Brain pericyte (primary cell): ENCODE measurements around the gene INPP5F.
A peak's percentile ranks its signal among the peaks of the same experiment; 100 is the strongest.
"Not testable (repeated sequence)": the region's sequence is repeated elsewhere in the genome, so short reads cannot be mapped to it uniquely, and the experiment has no call there.

Experiments used
- DNase-seq: peaks from one replicate; pipeline ENCODE4 v3.0.0-alpha.2; 2012; ENCODE audit warnings: low read depth, low spot score

Gene INPP5F

GRCh38 chr10:119863951-119864565 is 138.2 kb downstream of the INPP5F start:
- DNase-seq, result no peak

GRCh38 chr10:119865699-119866240 is 139.9 kb downstream of the INPP5F start:
- no peak for DNase-seq

- DNase-seq, result no peak
Measured at GRCh38 chr10:119867317-119867716, 141.5 kb downstream of the INPP5F start.

- not testable (repeated sequence) for DNase-seq
Measured at GRCh38 chr10:119869398-119869797, 143.5 kb downstream of the INPP5F start.

- DNase-seq, result no peak
Measured at GRCh38 chr10:119871881-119872609, 146.2 kb downstream of the INPP5F start.

- no peak for DNase-seq
Measured at GRCh38 chr10:119872610-119872859, 146.7 kb downstream of the INPP5F start, which contains the start of gene MCMBP. TSS of gene MCMBP (minus strand) at chr10:119872843. CDS start at chr10:119872584, 259 bp downstream.

GRCh38 chr10:119872860-119873681 is 147.2 kb downstream of the INPP5F start:
- DNase-seq, result peak; percentile 33

GRCh38 chr10:119878524-119878923 is 152.7 kb downstream of the INPP5F start:
- no peak for DNase-seq
